ENCODE results near the gene SLC9C2.

DNA sequence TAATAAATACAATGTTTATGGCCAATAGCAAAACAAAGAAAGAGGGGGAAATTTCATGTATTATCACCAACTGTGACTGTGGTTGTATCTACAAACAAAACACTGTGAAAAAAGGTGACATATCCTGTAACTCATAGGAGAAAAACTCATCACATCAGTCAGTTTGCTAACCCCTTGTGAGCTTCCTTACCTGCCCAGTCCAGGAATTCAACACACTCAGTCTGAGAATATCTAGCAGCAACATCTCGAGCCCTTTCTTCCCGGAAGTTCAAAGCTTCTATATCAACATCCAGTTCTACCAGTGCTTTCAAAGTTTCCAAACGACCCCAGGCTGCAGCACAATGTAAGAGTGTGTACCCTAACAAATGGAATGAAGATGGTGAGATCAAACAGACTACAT, 43.8 kb upstream of the SLC9C2 start:
- TF ChIP-seq, protein P1, sequence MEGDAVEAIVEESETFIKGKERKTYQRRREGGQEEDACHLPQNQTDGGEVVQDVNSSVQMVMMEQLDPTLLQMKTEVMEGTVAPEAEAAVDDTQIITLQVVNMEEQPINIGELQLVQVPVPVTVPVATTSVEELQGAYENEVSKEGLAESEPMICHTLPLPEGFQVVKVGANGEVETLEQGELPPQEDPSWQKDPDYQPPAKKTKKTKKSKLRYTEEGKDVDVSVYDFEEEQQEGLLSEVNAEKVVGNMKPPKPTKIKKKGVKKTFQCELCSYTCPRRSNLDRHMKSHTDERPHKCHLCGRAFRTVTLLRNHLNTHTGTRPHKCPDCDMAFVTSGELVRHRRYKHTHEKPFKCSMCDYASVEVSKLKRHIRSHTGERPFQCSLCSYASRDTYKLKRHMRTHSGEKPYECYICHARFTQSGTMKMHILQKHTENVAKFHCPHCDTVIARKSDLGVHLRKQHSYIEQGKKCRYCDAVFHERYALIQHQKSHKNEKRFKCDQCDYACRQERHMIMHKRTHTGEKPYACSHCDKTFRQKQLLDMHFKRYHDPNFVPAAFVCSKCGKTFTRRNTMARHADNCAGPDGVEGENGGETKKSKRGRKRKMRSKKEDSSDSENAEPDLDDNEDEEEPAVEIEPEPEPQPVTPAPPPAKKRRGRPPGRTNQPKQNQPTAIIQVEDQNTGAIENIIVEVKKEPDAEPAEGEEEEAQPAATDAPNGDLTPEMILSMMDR (conservative IDR thresholded peaks at IDR 0.05): no peak
- TF ChIP-seq EZH2 (IDR thresholded peaks at IDR 0.05; ENCODE audit: low read depth): no peak
